Lower leg skin (tissue), 4 donors: ENCODE data around the gene HDAC4. TPM values are rescaled to one million over a fixed set of nuclear protein-coding genes. Genes with fewer than 3 reads are reported as not detected.

Experiments used
- DNase-seq, 2 donors: peaks; one replicate each; pipeline ENCODE4 v3.0.0-alpha.2; 2019; ENCODE audit warnings: low spot score in 2 of 2
- H3K4me3 ChIP-seq: fragments of 200-600 bp; sonication (generic); 2 replicates; pipeline ENCODE4 v1.5.1; 2017; ENCODE audit warnings: mild to moderate bottlenecking, low read depth; ENCODE audit not compliant: poor library complexity, severe bottlenecking
- CTCF ChIP-seq, 3 donors: fragments of 450-650 bp; IDR thresholded peaks; one replicate each; pipeline ENCODE4 v1.5.1; 2016; ENCODE audit warnings: antibody characterized with exemption in 3 of 3, mild to moderate bottlenecking in 3 of 3, moderate library complexity in 2 of 3
- POLR2A ChIP-seq, 2 donors: fragments of 450-650 bp; IDR thresholded peaks; one replicate each; pipeline ENCODE4 v1.6.1; 2016 to 2017; ENCODE audit warnings: antibody characterized with exemption in 2 of 2, mild to moderate bottlenecking in 1 of 2, moderate library complexity in 1 of 2
- WGBS, 2 donors: methylation state at CpG; one replicate each; pipeline ENCODE4 v1.1.5; 2018; 5-methylcytosine and 5-hydroxymethylcytosine counted together
- intact Hi-C: fragments of 100-400 bp; cut with DNase I; formaldehyde crosslinking; loops from one replicate; pipeline ENCODE4 v1.15.0; 2023; ENCODE audit warnings: low total_unique reads
- total RNA-seq, 4 donors: library from RNA; depleted of rRNA; stranded (reverse); fragments of >200 nt; gene quantifications; one replicate each; pipeline ENCODE4 v1.1.0, GENCODE V29; 2016

HDAC4 gene
- total RNA-seq, 4 donors from 2014 or later, result 27.4 to 85.5 (median 57.9) TPM

- H3K4me3 ChIP-seq, result no peak overlapping the region
- DNase-seq, result peak in 1 of 2 donors; percentile 54
- no peak for TF ChIP-seq CTCF (IDR thresholded peaks at IDR 0.05)
- TF ChIP-seq POLR2A (IDR thresholded peaks at IDR 0.05), result no peak
- WGBS, 2 donors, result 92 to 95% methylated on average over 28 to 30 of the region's 32 CpGs
- intact Hi-C loops, result no loop called here
Observed at GRCh38 chr2:239365782-239366435, 34.9 kb downstream of the HDAC4 start.

GRCh38 chr2:239365071-239365781 lies 35.6 kb downstream of the HDAC4 start:
- DNase-seq, result peak in 1 of 2 donors; percentile 74
- 86 to 89% methylated on average over 11 of the region's 11 CpGs for WGBS, 2 donors
- intact Hi-C loops, result no loop called here
- H3K4me3 ChIP-seq, result no peak overlapping the region
- TF ChIP-seq POLR2A (IDR thresholded peaks at IDR 0.05) (no peak), CTCF (IDR thresholded peaks at IDR 0.05) (no peak)

GRCh38 chr2:239363946-239364637 lies 36.7 kb downstream of the HDAC4 start:
- DNase-seq, result peak in 1 of 2 donors; percentile 77
- 87 to 88% methylated on average over 21 of the region's 21 CpGs for WGBS, 2 donors
- TF ChIP-seq CTCF (IDR thresholded peaks at IDR 0.05), result no peak
- no peak for TF ChIP-seq POLR2A (IDR thresholded peaks at IDR 0.05)
- intact Hi-C loops, result no loop called here
- no peak overlapping the region for H3K4me3 ChIP-seq

- DNase-seq, result peak in 1 of 2 donors; percentile 45
- intact Hi-C loops, result no loop called here
- WGBS, 2 donors, result 88 to 96% methylated on average over 4 of the region's 4 CpGs
- TF ChIP-seq POLR2A (IDR thresholded peaks at IDR 0.05), result no peak
- TF ChIP-seq CTCF (IDR thresholded peaks at IDR 0.05), result no peak
- no peak overlapping the region for H3K4me3 ChIP-seq
Observed at GRCh38 chr2:239362507-239362906, 38.3 kb downstream of the HDAC4 start.

- H3K4me3 ChIP-seq, result no peak overlapping the region
- no peak for TF ChIP-seq POLR2A (IDR thresholded peaks at IDR 0.05)
- no peak for TF ChIP-seq CTCF (IDR thresholded peaks at IDR 0.05)
- DNase-seq, result no peak
- intact Hi-C loops, result no loop called here
- 74 to 77% methylated on average over 3 of the region's 3 CpGs for WGBS, 2 donors
Observed at GRCh38 chr2:239361311-239361642, 39.5 kb downstream of the HDAC4 start.
